ENCODE data around the gene RAPGEF1. TPM values are rescaled to one million over a fixed set of nuclear protein-coding genes. Genes with fewer than 3 reads are reported as not detected.

RAPGEF1 gene
- total RNA-seq, 1 experiment from 2014 or later = 55.6 TPM

GRCh38 chr9:131727184-131727759 lies 12.6 kb downstream of the RAPGEF1 start:
- Histone ChIP-seq H3K79me1 (ENCODE audit: insufficient read depth, low read depth, low read length, poor library complexity, severe bottlenecking) (peaks cover 6% of the 10 kb centered on the region), H2BK20ac (ENCODE audit: low read depth, low read length, poor library complexity, severe bottlenecking) (no peak overlapping the region), H2AFZ (ENCODE audit: low read length) (no peak overlapping the region), H4K8ac (replicated peaks; ENCODE audit: insufficient read length, low read depth, low read length) (no peak overlapping the region), H3K4me1 (ENCODE audit: insufficient read depth, low read length) (peaks cover 4% of the 10 kb centered on the region; the same call in 1 of the 2 replicates), H2BK15ac (ENCODE audit: low read depth, low read length) (no peak overlapping the region), H2BK12ac (ENCODE audit: insufficient read length, low read depth, low read length) (no peak overlapping the region), H4K5ac (ENCODE audit: insufficient read length, low read depth, low read length) (no peak overlapping the region), H3K23me2 (ENCODE audit: insufficient read length, low read depth, low read length, poor library complexity, severe bottlenecking) (no peaks in the 10 kb centered on the region), H3K9ac (ENCODE audit: extremely low read depth, insufficient read length, low read length) (no peak overlapping the region), H3K27ac (ENCODE audit: insufficient read length, low read depth, low read length) (no peak overlapping the region), H3K4me2 (ENCODE audit: insufficient read depth, insufficient read length, low read length) (no peak overlapping the region), H3K9me3 (ENCODE audit: control insufficient read depth, low read depth, low read length) (no peaks in the 10 kb centered on the region), H2BK120ac (ENCODE audit: low read depth, low read length, poor library complexity, severe bottlenecking) (no peak overlapping the region), H4K20me1 (ENCODE audit: control insufficient read depth, insufficient read depth, insufficient read length) (no peaks in the 10 kb centered on the region), H3T11ph (ENCODE audit: low read length) (no peak overlapping the region), H3K23ac (ENCODE audit: insufficient read length, low read depth, low read length) (no peak overlapping the region), H3K14ac (ENCODE audit: insufficient read depth, low read length) (no peak overlapping the region; the same call in 1 of the 2 replicates), H2AK5ac (ENCODE audit: insufficient read length, low read length) (no peak overlapping the region), H2BK5ac (ENCODE audit: insufficient read length, low read length) (no peak overlapping the region), H3K79me2 (ENCODE audit: insufficient read depth, low read length) (peaks cover 25% of the 10 kb centered on the region; the same call in 1 of the 2 replicates), H3K18ac (ENCODE audit: insufficient read length, low read depth, low read length) (no peak overlapping the region), H3K4ac (ENCODE audit: low read depth, low read length) (no peak overlapping the region), H3K56ac (ENCODE audit: insufficient read length, low read depth, low read length) (no peak overlapping the region), H3K27me3 (ENCODE audit: insufficient read depth, low read length) (no peaks in the 10 kb centered on the region), H4K91ac (ENCODE audit: insufficient read length, low read depth, low read length) (no peak overlapping the region)
- Mint-ChIP-seq H3K27me3 (ENCODE audit: low read depth) (no peaks in the 10 kb centered on the region), H3K4me3 (no peak overlapping the region), H3K9me3 (peaks cover 0 to 6% of the 10 kb centered on the region in 2 experiments; a peak in 3 of 5 replicates), H3K36me3 (ENCODE audit: insufficient read depth in 1 of 3, low read depth in 3 of 3) (peaks cover 4 to 21% (median 11%) of the 10 kb centered on the region in 3 experiments; a peak in 6 of 7 replicates), H3K4me1 (peaks cover 26 to 34% of the 10 kb centered on the region in 2 experiments), H3K27ac (peak overlapping the region in 2 of 3 experiments; percentile 55 to 84; a peak in 3 of 7 replicates)
- no peak for TF ChIP-seq CTCF (conservative IDR thresholded peaks at IDR 0.05)
- WGBS (ENCODE audit: extremely low coverage, insufficient read length, low lambda C conversion rate) = no CpG with 5 or more reads among the region's 7 CpGs
- no peak for DNase-seq

Data from H9 (cell line).